Measurements from ENCODE around the gene SCLT1. TPM values are rescaled to one million over a fixed set of nuclear protein-coding genes. Genes with fewer than 3 reads are reported as not detected.

The SCLT1 gene
- total RNA-seq, 4 donors from 2014 or later = 12.9 to 28.6 (median 20.8) TPM

- TF ChIP-seq POLR2A (IDR thresholded peaks at IDR 0.05) (no peak), CTCF (IDR thresholded peaks at IDR 0.05) (no peak)
- WGBS, 2 donors = 93 to 95% methylated on average over 2 of the region's 2 CpGs
- Histone ChIP-seq H3K4me3 (replicated peaks in 1 of 3) (no peak overlapping the region), H3K27ac (no peak overlapping the region), H3K36me3 (no peaks in the 10 kb centered on the region), H3K4me1 (no peaks in the 10 kb centered on the region), H3K27me3 (no peaks in the 10 kb centered on the region), H3K9me3 (no peaks in the 10 kb centered on the region)
- intact Hi-C loops (cut with DNase I) = no loop called here
- DNase-seq = no peak
These were observed 185.4 kb downstream of the SCLT1 start for GRCh38 chr4:128907981-128908380.

GRCh38 chr4:128906581-128906980, 186.8 kb downstream of the SCLT1 start:
- H3K36me3 ChIP-seq = no peaks in the 10 kb centered on the region

GRCh38 chr4:128904821-128905220, 188.5 kb downstream of the SCLT1 start:
- intact Hi-C loops (cut with DNase I) = no loop called here
- DNase-seq = no peak
- 88 to 90% methylated on average over 3 of the region's 3 CpGs for WGBS, 2 donors
- Histone ChIP-seq H3K27ac (no peak overlapping the region), H3K4me1 (no peaks in the 10 kb centered on the region), H3K27me3 (no peaks in the 10 kb centered on the region), H3K36me3 (no peaks in the 10 kb centered on the region), H3K9me3 (no peaks in the 10 kb centered on the region), H3K4me3 (replicated peaks in 1 of 3) (no peak overlapping the region)
- TF ChIP-seq POLR2A (IDR thresholded peaks at IDR 0.05) (no peak), CTCF (IDR thresholded peaks at IDR 0.05) (no peak)

More at GRCh38 chr4:128906581-128906980, 186.8 kb downstream of the SCLT1 start:
- TF ChIP-seq POLR2A (IDR thresholded peaks at IDR 0.05) (no peak), CTCF (IDR thresholded peaks at IDR 0.05) (no peak)
- H3K27me3 ChIP-seq = no peaks in the 10 kb centered on the region
- 79 to 87% methylated on average over 1 of the region's 1 CpG for WGBS, 2 donors
- intact Hi-C loops (cut with DNase I) = no loop called here
- no peaks in the 10 kb centered on the region for H3K4me1 ChIP-seq
- H3K27ac ChIP-seq = no peak overlapping the region
- no peaks in the 10 kb centered on the region for H3K9me3 ChIP-seq
- H3K4me3 ChIP-seq (replicated peaks in 1 of 3) = no peak overlapping the region
- no peak for DNase-seq

GRCh38 chr4:128880662-128881061, 212.7 kb downstream of the SCLT1 start:
- no peak for TF ChIP-seq CTCF (IDR thresholded peaks at IDR 0.05)
- TF ChIP-seq POLR2A (IDR thresholded peaks at IDR 0.05) = no peak
- H3K27me3 ChIP-seq = no peaks in the 10 kb centered on the region
- WGBS, 2 donors = 89 to 90% methylated on average over 4 of the region's 4 CpGs
- H3K27ac ChIP-seq = no peak overlapping the region
- no peak overlapping the region for H3K4me3 ChIP-seq (replicated peaks in 1 of 3)
- no peaks in the 10 kb centered on the region for H3K36me3 ChIP-seq
- no peaks in the 10 kb centered on the region for H3K9me3 ChIP-seq
- no peak for DNase-seq
- no peaks in the 10 kb centered on the region for H3K4me1 ChIP-seq
- intact Hi-C loops (cut with DNase I) = no loop called here

- no peaks in the 10 kb centered on the region for H3K36me3 ChIP-seq
- no peaks in the 10 kb centered on the region for H3K4me1 ChIP-seq
- H3K27ac ChIP-seq = no peak overlapping the region
- intact Hi-C loops (cut with DNase I) = no loop called here
- no peak for DNase-seq
- no peaks in the 10 kb centered on the region for H3K9me3 ChIP-seq
- no peaks in the 10 kb centered on the region for H3K27me3 ChIP-seq
- WGBS, 2 donors = 82 to 87% methylated on average over 2 of the region's 2 CpGs
- no peak for TF ChIP-seq CTCF (IDR thresholded peaks at IDR 0.05)
- no peak for TF ChIP-seq POLR2A (IDR thresholded peaks at IDR 0.05)
- H3K4me3 ChIP-seq (replicated peaks in 1 of 3) = no peak overlapping the region
These were observed 213.4 kb downstream of the SCLT1 start for GRCh38 chr4:128879971-128880370.

Data from thyroid gland (tissue), 4 donors.